IMR-90 (cell line): ENCODE results near the gene SMC2. TPM values are rescaled to one million over a fixed set of nuclear protein-coding genes. Genes with fewer than 3 reads are reported as not detected.

ENCODE experiments used
- ATAC-seq: fragments of 200-7000 bp; cut with Tn5 transposase; 2 replicates; pipeline ENCODE4 v1.9.1; 2020; ENCODE audit warnings: low read depth, mild to moderate bottlenecking, moderate library complexity
- BruUV-seq: library from RNA; stranded (reverse); fragments of 400-500 nt; replicated peaks from 2 replicates; lab custom pipeline; 2021; lab: Mats Ljungman, UMichigan
- CTCF ChIA-PET: fragments of 300-600 bp; formaldehyde crosslinking; extraction: SDS; loops from one replicate; lab custom pipeline; 2021; ENCODE audit warnings: antibody characterized with exemption; lab: Yijun Ruan, JAX
- POLR2A ChIA-PET: fragments of 300-600 bp; sonication (Branson Sonifier 250); formaldehyde crosslinking; loops from one replicate; lab custom pipeline; 2022; ENCODE audit warnings: antibody characterized with exemption; ENCODE audit not compliant: unreplicated experiment; lab: Charles Lee
- DNase-seq: peaks from one replicate; pipeline ENCODE4 v3.0.0; 2013
- H2AFZ ChIP-seq: replicated peaks from 2 replicates; pipeline ENCODE3; 2013; ENCODE audit warnings: low read length, mild to moderate bottlenecking; ENCODE audit not compliant: poor library complexity
- H2AK5ac ChIP-seq: 2 replicates; pipeline ENCODE4 v1.6.1; 2013; ENCODE audit warnings: low read depth, low read length, inconsistent platforms
- H2AK9ac ChIP-seq: replicated peaks from 2 replicates; pipeline ENCODE3; 2013; ENCODE audit warnings: mild to moderate bottlenecking, low read depth, low read length, moderate library complexity; ENCODE audit not compliant: poor library complexity
- H2BK120ac ChIP-seq: 2 replicates; pipeline ENCODE4 v1.6.1; 2013; ENCODE audit warnings: low read depth, low read length, inconsistent platforms
- H2BK15ac ChIP-seq: 3 replicates; pipeline ENCODE4 v1.6.1; 2013; ENCODE audit warnings: low read depth, low read length, inconsistent platforms
- H2BK20ac ChIP-seq: 2 replicates; pipeline ENCODE4 v1.6.1; 2013; ENCODE audit warnings: low read depth, mild to moderate bottlenecking, inconsistent platforms, low read length, moderate library complexity
- H2BK5ac ChIP-seq: 2 replicates; pipeline ENCODE4 v1.6.1; 2013; ENCODE audit warnings: mild to moderate bottlenecking, low read depth, low read length, inconsistent platforms; ENCODE audit not compliant: poor library complexity, severe bottlenecking
- H3K14ac ChIP-seq: replicated peaks from 2 replicates; pipeline ENCODE4 v1.6.1; 2013; ENCODE audit warnings: low read depth, low read length, inconsistent platforms
- H3K18ac ChIP-seq: 2 replicates; pipeline ENCODE4 v1.6.1; 2013; ENCODE audit warnings: low read depth, low read length, control low read depth
- H3K23ac ChIP-seq: 2 replicates; pipeline ENCODE4 v1.6.1; 2013; ENCODE audit warnings: low read depth, low read length, inconsistent platforms
- H3K27ac ChIP-seq: 2 replicates; pipeline ENCODE4 v1.5.1; 2013; ENCODE audit warnings: mild to moderate bottlenecking, control low read depth, low read length; ENCODE audit not compliant: insufficient read depth
- H3K27me3 ChIP-seq: 2 replicates; pipeline ENCODE4 v1.6.1; 2013; ENCODE audit warnings: low read length; ENCODE audit not compliant: control insufficient read depth, insufficient read depth
- H3K36me3 ChIP-seq: 2 replicates; pipeline ENCODE4 v1.6.1; 2013; ENCODE audit warnings: low read length, mixed read lengths; ENCODE audit not compliant: control insufficient read depth, insufficient read depth
- H3K4ac ChIP-seq: 2 replicates; pipeline ENCODE4 v1.6.1; 2013; ENCODE audit warnings: low read depth, low read length, inconsistent platforms
- H3K4me1 ChIP-seq: 2 replicates; pipeline ENCODE4 v1.6.1; 2013; ENCODE audit warnings: low read length, mixed read lengths; ENCODE audit not compliant: control insufficient read depth, insufficient read depth
- H3K4me2 ChIP-seq: 2 replicates; pipeline ENCODE4 v1.6.1; 2013; ENCODE audit warnings: low read depth, mild to moderate bottlenecking, control low read depth, low read length, moderate library complexity
- H3K4me3 ChIP-seq: 2 replicates; pipeline ENCODE4 v1.5.1; 2013; ENCODE audit warnings: low read depth, mild to moderate bottlenecking, control low read depth, low read length, moderate library complexity; ENCODE audit not compliant: insufficient read depth
- H3K56ac ChIP-seq: 2 replicates; pipeline ENCODE4 v1.6.1; 2013; ENCODE audit warnings: low read length, inconsistent platforms; ENCODE audit not compliant: insufficient read depth; ENCODE audit errors: extremely low read depth
- H3K79me1 ChIP-seq, 2 experiments: 2 replicates each; pipeline ENCODE4 v1.6.1; 2013; ENCODE audit warnings: low read length in 2 of 2, inconsistent platforms in 1 of 2, low read depth in 1 of 2
- H3K9ac ChIP-seq: 2 replicates; pipeline ENCODE4 v1.6.1; 2013; ENCODE audit warnings: low read depth, low read length, control low read depth
- H3K9me1 ChIP-seq: 2 replicates; pipeline ENCODE4 v1.6.1; 2013; ENCODE audit warnings: low read length, inconsistent platforms; ENCODE audit not compliant: insufficient read depth
- H3K9me3 ChIP-seq: 2 replicates; pipeline ENCODE4 v1.6.1; 2013; ENCODE audit warnings: low read length; ENCODE audit not compliant: control insufficient read depth, insufficient read depth
- H4K20me1 ChIP-seq: 2 replicates; pipeline ENCODE4 v1.6.1; 2013; ENCODE audit warnings: low read length, inconsistent platforms; ENCODE audit not compliant: insufficient read depth
- H4K5ac ChIP-seq: 2 replicates; pipeline ENCODE4 v1.6.1; 2013; ENCODE audit warnings: mild to moderate bottlenecking, low read depth, low read length, control low read depth
- H4K8ac ChIP-seq, 2 experiments: 2 replicates each; pipeline ENCODE4 v1.6.1; 2013; ENCODE audit warnings: low read depth in 2 of 2, low read length in 2 of 2, control low read depth in 1 of 2, inconsistent platforms in 1 of 2
- H4K91ac ChIP-seq: 2 replicates; pipeline ENCODE4 v1.6.1; 2013; ENCODE audit warnings: low read depth, low read length, inconsistent platforms; ENCODE audit not compliant: insufficient read depth
- BHLHE40 ChIP-seq: fragments of 150-350 bp; IDR thresholded peaks from 2 replicates; pipeline ENCODE4 v1.6.1; 2016; ENCODE audit warnings: mild to moderate bottlenecking, low read depth, low read length
- CEBPB ChIP-seq: IDR thresholded peaks from 2 replicates; pipeline ENCODE4 v1.6.1; 2012; ENCODE audit warnings: low read depth, low read length, improper control_type of control experiment
- CHD1 ChIP-seq: IDR thresholded peaks from 2 replicates; pipeline ENCODE4 v1.6.1; 2012; ENCODE audit warnings: low read depth, low read length, improper control_type of control experiment
- FOS ChIP-seq: fragments of 150-350 bp; IDR thresholded peaks from 2 replicates; pipeline ENCODE4 v1.6.1; 2016; ENCODE audit warnings: low read depth, low read length
- MAFK ChIP-seq: IDR thresholded peaks from 2 replicates; pipeline ENCODE4 v1.6.1; 2012; ENCODE audit warnings: low read depth, low read length, improper control_type of control experiment
- MAZ ChIP-seq: IDR thresholded peaks from 2 replicates; pipeline ENCODE4 v1.6.1; 2012; ENCODE audit warnings: low read depth, mild to moderate bottlenecking, low read length, improper control_type of control experiment, moderate library complexity, borderline replicate concordance
- MXI1 ChIP-seq: IDR thresholded peaks from 2 replicates; pipeline ENCODE4 v1.6.1; 2012; ENCODE audit warnings: low read depth, mild to moderate bottlenecking, low read length, moderate library complexity, borderline replicate concordance
- NFE2L2 ChIP-seq: fragments of 150-350 bp; IDR thresholded peaks from 2 replicates; pipeline ENCODE4 v1.6.1; 2016; ENCODE audit warnings: low read depth, mild to moderate bottlenecking, low read length
- POLR2A ChIP-seq: IDR thresholded peaks from 2 replicates; pipeline ENCODE4 v1.6.1; 2012; ENCODE audit warnings: mild to moderate bottlenecking, low read depth, low read length
- RAD21 ChIP-seq: IDR thresholded peaks from 2 replicates; pipeline ENCODE4 v1.6.1; 2012; ENCODE audit warnings: low read length, improper control_type of control experiment
- RCOR1 ChIP-seq: IDR thresholded peaks from 2 replicates; pipeline ENCODE4 v1.6.1; 2012; ENCODE audit warnings: mild to moderate bottlenecking, low read length, improper control_type of control experiment; ENCODE audit not compliant: insufficient replicate concordance
- RFX5 ChIP-seq: IDR thresholded peaks from 2 replicates; pipeline ENCODE4 v1.8.0; 2012; ENCODE audit warnings: low read depth, mild to moderate bottlenecking, low read length, moderate library complexity
- SMC3 ChIP-seq: fragments of 150-350 bp; IDR thresholded peaks from 2 replicates; pipeline ENCODE4 v1.6.1; 2016; ENCODE audit warnings: low read depth, mild to moderate bottlenecking, antibody characterized with exemption, low read length, moderate library complexity
- WGBS, 2 experiments: methylation state at CpG; one replicate each; pipeline versions ENCODE4 v1.1.5 to v1.1.7; 2013; ENCODE audit warnings: missing lambda C conversion rate in 2 of 2; ENCODE audit not compliant: insufficient read length in 1 of 2; ENCODE audit errors: extremely low coverage in 2 of 2; 5-methylcytosine and 5-hydroxymethylcytosine counted together
- dilution Hi-C: fragments of 300-500 bp; cut with HindIII; formaldehyde crosslinking; loops from one replicate; pipeline ENCODE4 v1.14.3; 2018; ENCODE audit warnings: low sequenced_read_pairs; ENCODE audit not compliant: unreplicated experiment
- in situ Hi-C: fragments of 300-500 bp; cut with MboI; formaldehyde crosslinking; loops from 3 replicates; pipeline ENCODE4 v1.14.3; 2019; ENCODE audit warnings: low sequenced_read_pairs, inconsistent platforms, mixed read lengths
- intact Hi-C: fragments of 100-400 bp; cut with micrococcal nuclease; formaldehyde crosslinking; loops from 2 replicates; pipeline ENCODE4 v1.10.0; 2022
- polyA plus RNA-seq, 3 experiments: library from polyadenylated mRNA; depleted of rRNA; stranded (reverse); fragments of >200 nt; gene quantifications; 2 replicates each; pipeline ENCODE4 v1.2.3, GENCODE V29; 2012; ENCODE audit warnings: low replicate concordance in 1 of 3
- total RNA-seq: library from RNA; depleted of rRNA; stranded (reverse); fragments of >200 nt; gene quantifications from 2 replicates; pipeline ENCODE4 v1.2.3, GENCODE V29; 2012
- TF ChIP-seq, protein P1 (sequence below): conservative IDR thresholded peaks from 2 replicates; pipeline ENCODE4 v1.5.1; 2012; ENCODE audit warnings: mild to moderate bottlenecking, low read depth, low read length, improper control_type of control experiment
- TF ChIP-seq, protein P2 (sequence below): fragments of 150-350 bp; IDR thresholded peaks from 2 replicates; pipeline ENCODE4 v1.6.1; 2017; ENCODE audit warnings: mild to moderate bottlenecking, antibody characterized with exemption, low read length, low read depth
- TF ChIP-seq, protein P3 (sequence below): fragments of 150-350 bp; IDR thresholded peaks from 2 replicates; pipeline ENCODE4 v1.6.1; 2016; ENCODE audit warnings: low read depth, mild to moderate bottlenecking, low read length, moderate library complexity, borderline replicate concordance

SMC2 gene
- total and polyA plus RNA-seq, 2 of the 4 experiments (the other 2 are of a cell fraction) = 4.9 to 12.4 TPM

DNA sequence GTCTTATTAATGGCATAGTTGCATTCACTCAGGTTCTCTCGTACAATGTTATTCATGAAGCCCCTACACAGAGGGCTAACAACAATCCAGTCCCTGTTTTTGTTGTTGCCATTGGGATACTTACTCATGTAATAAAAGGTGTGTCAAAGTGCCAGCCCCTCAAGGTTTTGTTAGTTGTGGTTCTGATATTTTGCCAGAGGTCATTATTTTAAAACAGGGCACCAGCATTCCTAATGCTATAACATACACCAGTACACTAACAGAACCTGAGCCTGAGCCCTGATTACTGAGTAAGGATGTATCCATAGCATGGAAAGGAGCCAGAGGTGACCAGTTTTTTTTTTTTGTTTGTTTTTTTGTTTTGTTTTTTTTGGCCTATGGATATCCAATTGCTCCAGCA is 50.2 kb downstream of the SMC2 start:
- dilution Hi-C loops = no loop called here
- Histone ChIP-seq H4K5ac (no peak overlapping the region), H2BK15ac (no peak overlapping the region), H3K4me3 (no peak overlapping the region), H3K14ac (no peak overlapping the region), H2AFZ (no peak overlapping the region), H3K9me3 (no peaks in the 10 kb centered on the region), H2AK9ac (no peak overlapping the region), H3K27ac (no peak overlapping the region), H3K56ac (no peak overlapping the region), H3K4ac (no peak overlapping the region), H3K36me3 (no peaks in the 10 kb centered on the region), H2BK20ac (no peak overlapping the region), H4K20me1 (no peaks in the 10 kb centered on the region), H3K27me3 (no peaks in the 10 kb centered on the region), H3K79me1 (no peaks in the 10 kb centered on the region), H2BK5ac (no peak overlapping the region), H4K91ac (no peak overlapping the region), H3K9ac (no peak overlapping the region), H2BK120ac (no peak overlapping the region), H3K23ac (no peak overlapping the region), H3K9me1 (peaks cover 2% of the 10 kb centered on the region; the same call in 1 of the 2 replicates), H3K18ac (no peak overlapping the region), H3K4me2 (no peak overlapping the region), H4K8ac (no peak overlapping the region), H2AK5ac (no peak overlapping the region), H3K4me1 (no peaks in the 10 kb centered on the region)
- ATAC-seq (no peak), DNase-seq (no peak)
- POLR2A ChIA-PET = no interaction called here
- no TSS peak for BruUV-seq
- in situ Hi-C loops = no loop called here
- TF ChIP-seq MAFK (no peak), RFX5 (no peak), MAZ (no peak), CEBPB (no peak), RAD21 (no peak), RCOR1 (no peak), NFE2L2 (no peak), CHD1 (no peak), POLR2A (no peak), FOS (no peak), BHLHE40 (no peak), SMC3 (no peak), MXI1 (no peak)
- TF ChIP-seq, protein P1, sequence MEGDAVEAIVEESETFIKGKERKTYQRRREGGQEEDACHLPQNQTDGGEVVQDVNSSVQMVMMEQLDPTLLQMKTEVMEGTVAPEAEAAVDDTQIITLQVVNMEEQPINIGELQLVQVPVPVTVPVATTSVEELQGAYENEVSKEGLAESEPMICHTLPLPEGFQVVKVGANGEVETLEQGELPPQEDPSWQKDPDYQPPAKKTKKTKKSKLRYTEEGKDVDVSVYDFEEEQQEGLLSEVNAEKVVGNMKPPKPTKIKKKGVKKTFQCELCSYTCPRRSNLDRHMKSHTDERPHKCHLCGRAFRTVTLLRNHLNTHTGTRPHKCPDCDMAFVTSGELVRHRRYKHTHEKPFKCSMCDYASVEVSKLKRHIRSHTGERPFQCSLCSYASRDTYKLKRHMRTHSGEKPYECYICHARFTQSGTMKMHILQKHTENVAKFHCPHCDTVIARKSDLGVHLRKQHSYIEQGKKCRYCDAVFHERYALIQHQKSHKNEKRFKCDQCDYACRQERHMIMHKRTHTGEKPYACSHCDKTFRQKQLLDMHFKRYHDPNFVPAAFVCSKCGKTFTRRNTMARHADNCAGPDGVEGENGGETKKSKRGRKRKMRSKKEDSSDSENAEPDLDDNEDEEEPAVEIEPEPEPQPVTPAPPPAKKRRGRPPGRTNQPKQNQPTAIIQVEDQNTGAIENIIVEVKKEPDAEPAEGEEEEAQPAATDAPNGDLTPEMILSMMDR = no peak
- TF ChIP-seq, protein P2, sequence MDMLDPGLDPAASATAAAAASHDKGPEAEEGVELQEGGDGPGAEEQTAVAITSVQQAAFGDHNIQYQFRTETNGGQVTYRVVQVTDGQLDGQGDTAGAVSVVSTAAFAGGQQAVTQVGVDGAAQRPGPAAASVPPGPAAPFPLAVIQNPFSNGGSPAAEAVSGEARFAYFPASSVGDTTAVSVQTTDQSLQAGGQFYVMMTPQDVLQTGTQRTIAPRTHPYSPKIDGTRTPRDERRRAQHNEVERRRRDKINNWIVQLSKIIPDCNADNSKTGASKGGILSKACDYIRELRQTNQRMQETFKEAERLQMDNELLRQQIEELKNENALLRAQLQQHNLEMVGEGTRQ = no peak
- TF ChIP-seq, protein P3, sequence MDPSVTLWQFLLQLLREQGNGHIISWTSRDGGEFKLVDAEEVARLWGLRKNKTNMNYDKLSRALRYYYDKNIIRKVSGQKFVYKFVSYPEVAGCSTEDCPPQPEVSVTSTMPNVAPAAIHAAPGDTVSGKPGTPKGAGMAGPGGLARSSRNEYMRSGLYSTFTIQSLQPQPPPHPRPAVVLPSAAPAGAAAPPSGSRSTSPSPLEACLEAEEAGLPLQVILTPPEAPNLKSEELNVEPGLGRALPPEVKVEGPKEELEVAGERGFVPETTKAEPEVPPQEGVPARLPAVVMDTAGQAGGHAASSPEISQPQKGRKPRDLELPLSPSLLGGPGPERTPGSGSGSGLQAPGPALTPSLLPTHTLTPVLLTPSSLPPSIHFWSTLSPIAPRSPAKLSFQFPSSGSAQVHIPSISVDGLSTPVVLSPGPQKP = no peak
- intact Hi-C loops = no loop called here
- WGBS, 2 experiments = no CpG with 5 or more reads among the region's 1 CpG
- CTCF ChIA-PET = no interaction called here
